SK-N-SH treated with all-trans-retinoic acid at 6 μM for 48 hours (cell line): ENCODE results near the gene TPP2.

Source experiments
- ATAC-seq: fragments of 200-7000 bp; cut with Tn5 transposase; 3 replicates; pipeline ENCODE4 v1.9.1; 2020; ENCODE audit warnings: mild to moderate bottlenecking, moderate library complexity
- CSDC2 ChIP-seq: fragments of 250-450 bp; sonication (Bioruptor Pico); IDR thresholded peaks from 2 replicates; pipeline ENCODE4 v1.5.0; 2020; ENCODE audit warnings: mild to moderate bottlenecking, moderate library complexity
- ESRRG ChIP-seq: fragments of 250-450 bp; sonication (Bioruptor Pico); IDR thresholded peaks from 2 replicates; pipeline ENCODE4 v1.6.1; 2021; ENCODE audit warnings: mild to moderate bottlenecking
- GLIS3 ChIP-seq: fragments of 250-450 bp; sonication (Bioruptor Pico); IDR thresholded peaks from 2 replicates; pipeline ENCODE4 v1.5.0; 2020; ENCODE audit warnings: mild to moderate bottlenecking, moderate library complexity
- ISL1 ChIP-seq: fragments of 250-450 bp; sonication (Bioruptor Pico); IDR thresholded peaks from 2 replicates; pipeline ENCODE4 v2.1.2; 2022; ENCODE audit warnings: mild to moderate bottlenecking, moderate library complexity
- PPARA ChIP-seq: fragments of 250-450 bp; sonication (Bioruptor Pico); IDR thresholded peaks from 2 replicates; pipeline ENCODE4 v1.5.0; 2020; ENCODE audit warnings: mild to moderate bottlenecking, borderline replicate concordance
- RARB ChIP-seq: fragments of 250-450 bp; sonication (Bioruptor Pico); IDR thresholded peaks from 2 replicates; pipeline ENCODE4 v1.8.0; 2021; ENCODE audit warnings: mild to moderate bottlenecking, moderate library complexity
- SNAI2 ChIP-seq: fragments of 250-450 bp; sonication (Bioruptor Pico); IDR thresholded peaks from 2 replicates; pipeline ENCODE4 v1.5.0; 2020; ENCODE audit warnings: mild to moderate bottlenecking, moderate library complexity
- TOX ChIP-seq: fragments of 250-450 bp; sonication (Bioruptor Pico); IDR thresholded peaks from 2 replicates; pipeline ENCODE4 v1.8.0; 2021; ENCODE audit warnings: mild to moderate bottlenecking, moderate library complexity, borderline replicate concordance
- ZFP3 ChIP-seq: fragments of 250-450 bp; sonication (Bioruptor Pico); IDR thresholded peaks from 2 replicates; pipeline ENCODE4 v1.5.0; 2020; ENCODE audit warnings: mild to moderate bottlenecking, moderate library complexity
- ZNF565 ChIP-seq: fragments of 450-650 bp; formaldehyde crosslinking; conservative IDR thresholded peaks from 2 replicates; pipeline ENCODE4 v1.5.0; 2020; ENCODE audit warnings: low read depth, mild to moderate bottlenecking, moderate library complexity
- TF ChIP-seq, protein P1 (sequence below): fragments of 250-450 bp; sonication (Bioruptor Pico); IDR thresholded peaks from 2 replicates; pipeline ENCODE4 v1.8.0; 2020; ENCODE audit warnings: mild to moderate bottlenecking, moderate library complexity, borderline replicate concordance
- TF ChIP-seq, protein P2 (sequence below): fragments of 250-450 bp; sonication (Bioruptor Pico); IDR thresholded peaks from 2 replicates; pipeline ENCODE4 v1.5.1; 2020; ENCODE audit warnings: low read depth, mild to moderate bottlenecking, moderate library complexity
- TF ChIP-seq, protein P3 (sequence below): fragments of 250-450 bp; sonication (Bioruptor Pico); IDR thresholded peaks from 2 replicates; pipeline ENCODE4 v1.5.1; 2021; ENCODE audit warnings: mild to moderate bottlenecking, moderate library complexity
- TF ChIP-seq, protein P4 (sequence below): fragments of 250-450 bp; sonication (Bioruptor Pico); IDR thresholded peaks from 2 replicates; pipeline ENCODE4 v1.5.0; 2020; ENCODE audit warnings: mild to moderate bottlenecking, moderate library complexity

The TPP2 gene

DNA sequence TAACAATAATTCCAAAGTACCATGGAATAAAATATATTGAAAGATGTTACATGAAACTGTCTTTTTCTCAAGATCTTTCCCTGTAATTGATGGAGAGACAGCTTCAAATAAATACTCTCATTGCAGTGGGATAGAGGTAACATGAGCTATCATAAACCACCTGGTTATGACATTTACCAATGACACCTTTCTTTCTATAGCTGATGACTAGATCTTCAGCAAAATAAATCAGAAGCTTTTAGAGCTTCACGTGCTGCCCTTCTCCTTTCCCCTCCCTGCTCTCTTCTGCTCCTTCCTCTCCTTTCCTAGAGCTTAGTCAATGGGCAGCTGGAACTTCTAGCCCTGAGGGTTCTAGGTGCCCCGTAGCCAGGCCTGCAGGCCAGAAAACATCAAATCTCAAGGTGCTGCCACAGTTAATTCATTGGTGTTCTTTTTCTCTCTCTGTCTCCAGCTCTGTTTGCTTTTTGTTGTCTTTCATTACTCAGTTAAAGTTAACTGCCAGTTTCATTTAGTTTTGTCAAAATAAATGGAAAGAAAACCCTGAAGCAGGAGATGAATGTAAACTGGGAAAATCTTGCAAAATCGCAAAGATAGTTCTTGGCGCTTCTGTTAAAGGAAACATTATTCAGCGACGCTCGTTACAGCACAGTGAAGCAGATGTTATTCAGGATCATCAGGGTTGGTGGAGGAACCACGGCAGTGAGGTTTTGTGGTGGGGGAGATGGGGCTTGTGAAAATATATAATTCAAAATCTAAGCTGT is 106.4 kb downstream of the TPP2 start:
- TF ChIP-seq GLIS3 (CRISPR knock-in tag) (no peak), TOX (no peak), ZFP3 (CRISPR knock-in tag) (no peak), RARB (no peak), SNAI2 (CRISPR knock-in tag) (no peak)
- TF ChIP-seq, protein P1, sequence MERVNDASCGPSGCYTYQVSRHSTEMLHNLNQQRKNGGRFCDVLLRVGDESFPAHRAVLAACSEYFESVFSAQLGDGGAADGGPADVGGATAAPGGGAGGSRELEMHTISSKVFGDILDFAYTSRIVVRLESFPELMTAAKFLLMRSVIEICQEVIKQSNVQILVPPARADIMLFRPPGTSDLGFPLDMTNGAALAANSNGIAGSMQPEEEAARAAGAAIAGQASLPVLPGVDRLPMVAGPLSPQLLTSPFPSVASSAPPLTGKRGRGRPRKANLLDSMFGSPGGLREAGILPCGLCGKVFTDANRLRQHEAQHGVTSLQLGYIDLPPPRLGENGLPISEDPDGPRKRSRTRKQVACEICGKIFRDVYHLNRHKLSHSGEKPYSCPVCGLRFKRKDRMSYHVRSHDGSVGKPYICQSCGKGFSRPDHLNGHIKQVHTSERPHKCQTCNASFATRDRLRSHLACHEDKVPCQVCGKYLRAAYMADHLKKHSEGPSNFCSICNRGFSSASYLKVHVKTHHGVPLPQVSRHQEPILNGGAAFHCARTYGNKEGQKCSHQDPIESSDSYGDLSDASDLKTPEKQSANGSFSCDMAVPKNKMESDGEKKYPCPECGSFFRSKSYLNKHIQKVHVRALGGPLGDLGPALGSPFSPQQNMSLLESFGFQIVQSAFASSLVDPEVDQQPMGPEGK (CRISPR knock-in tag), result no peak
- TF ChIP-seq, all 23 proteins: peak for 0
- no peak for ATAC-seq

DNA sequence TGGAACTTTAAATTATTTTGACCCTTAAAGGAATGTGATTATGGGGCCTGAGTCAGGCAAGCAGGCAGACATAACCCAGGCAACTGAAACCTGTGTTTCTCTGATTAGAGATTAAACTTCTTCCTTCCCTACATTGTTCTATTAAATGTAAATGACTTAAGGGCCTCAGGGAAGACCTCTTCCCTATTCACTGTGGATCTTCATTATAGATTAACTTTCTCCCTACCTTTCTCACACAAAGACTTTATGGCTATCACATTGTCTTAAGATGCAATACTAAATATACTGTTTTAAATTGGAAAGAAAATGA is 106.9 kb downstream of the TPP2 start:
- ATAC-seq, result no peak
- TF ChIP-seq CSDC2 (CRISPR knock-in tag) (no peak), ESRRG (CRISPR knock-in tag) (no peak)
- TF ChIP-seq, protein P2, sequence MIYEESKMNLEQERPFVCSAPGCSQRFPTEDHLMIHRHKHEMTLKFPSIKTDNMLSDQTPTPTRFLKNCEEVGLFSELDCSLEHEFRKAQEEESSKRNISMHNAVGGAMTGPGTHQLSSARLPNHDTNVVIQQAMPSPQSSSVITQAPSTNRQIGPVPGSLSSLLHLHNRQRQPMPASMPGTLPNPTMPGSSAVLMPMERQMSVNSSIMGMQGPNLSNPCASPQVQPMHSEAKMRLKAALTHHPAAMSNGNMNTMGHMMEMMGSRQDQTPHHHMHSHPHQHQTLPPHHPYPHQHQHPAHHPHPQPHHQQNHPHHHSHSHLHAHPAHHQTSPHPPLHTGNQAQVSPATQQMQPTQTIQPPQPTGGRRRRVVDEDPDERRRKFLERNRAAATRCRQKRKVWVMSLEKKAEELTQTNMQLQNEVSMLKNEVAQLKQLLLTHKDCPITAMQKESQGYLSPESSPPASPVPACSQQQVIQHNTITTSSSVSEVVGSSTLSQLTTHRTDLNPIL (CRISPR knock-in tag), result no peak
- TF ChIP-seq, protein P3, sequence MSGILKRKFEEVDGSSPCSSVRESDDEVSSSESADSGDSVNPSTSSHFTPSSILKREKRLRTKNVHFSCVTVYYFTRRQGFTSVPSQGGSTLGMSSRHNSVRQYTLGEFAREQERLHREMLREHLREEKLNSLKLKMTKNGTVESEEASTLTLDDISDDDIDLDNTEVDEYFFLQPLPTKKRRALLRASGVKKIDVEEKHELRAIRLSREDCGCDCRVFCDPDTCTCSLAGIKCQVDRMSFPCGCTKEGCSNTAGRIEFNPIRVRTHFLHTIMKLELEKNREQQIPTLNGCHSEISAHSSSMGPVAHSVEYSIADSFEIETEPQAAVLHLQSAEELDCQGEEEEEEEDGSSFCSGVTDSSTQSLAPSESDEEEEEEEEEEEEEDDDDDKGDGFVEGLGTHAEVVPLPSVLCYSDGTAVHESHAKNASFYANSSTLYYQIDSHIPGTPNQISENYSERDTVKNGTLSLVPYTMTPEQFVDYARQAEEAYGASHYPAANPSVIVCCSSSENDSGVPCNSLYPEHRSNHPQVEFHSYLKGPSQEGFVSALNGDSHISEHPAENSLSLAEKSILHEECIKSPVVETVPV (CRISPR knock-in tag), result no peak

DNA sequence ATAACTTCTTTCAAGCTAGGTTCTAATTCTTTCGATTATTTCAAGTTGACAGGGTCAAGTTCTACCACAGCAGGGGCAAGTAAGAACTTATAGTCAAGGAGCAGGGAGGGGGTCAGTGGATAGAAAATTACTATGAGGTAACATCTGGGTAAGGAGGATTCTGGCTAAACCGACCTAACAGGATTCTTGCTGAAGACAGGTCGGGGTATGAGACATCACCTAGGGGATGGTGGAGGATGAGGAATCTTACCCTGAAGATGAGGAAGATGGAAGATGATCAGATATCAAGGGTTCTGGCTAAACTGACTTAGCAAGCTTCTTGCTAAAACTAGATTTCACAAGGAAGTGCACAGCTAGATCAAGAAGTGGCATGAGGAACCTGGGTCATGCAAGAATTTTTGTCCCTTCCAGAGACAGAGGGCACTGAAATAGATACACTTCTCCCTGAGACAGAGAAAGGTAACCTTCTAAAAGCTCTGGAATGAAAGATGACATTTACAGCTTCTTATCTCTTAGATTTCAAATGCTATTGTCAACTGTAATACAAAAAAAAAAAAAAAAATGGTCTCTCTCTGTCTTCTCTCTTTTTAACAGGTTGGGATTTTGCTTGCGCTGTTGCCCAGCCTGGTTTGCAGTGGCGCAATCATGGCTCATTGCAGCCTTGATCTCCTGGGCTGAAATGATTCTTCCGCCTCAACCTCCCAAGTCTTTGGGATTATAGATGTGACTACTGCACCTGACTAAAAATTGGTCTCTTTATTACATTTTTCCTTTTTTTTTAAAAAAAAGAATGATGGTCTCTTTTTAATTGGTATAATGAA is 107.7 kb downstream of the TPP2 start:
- TF ChIP-seq PPARA (CRISPR knock-in tag) (no peak), CSDC2 (CRISPR knock-in tag) (no peak)
- no peak for ATAC-seq

DNA sequence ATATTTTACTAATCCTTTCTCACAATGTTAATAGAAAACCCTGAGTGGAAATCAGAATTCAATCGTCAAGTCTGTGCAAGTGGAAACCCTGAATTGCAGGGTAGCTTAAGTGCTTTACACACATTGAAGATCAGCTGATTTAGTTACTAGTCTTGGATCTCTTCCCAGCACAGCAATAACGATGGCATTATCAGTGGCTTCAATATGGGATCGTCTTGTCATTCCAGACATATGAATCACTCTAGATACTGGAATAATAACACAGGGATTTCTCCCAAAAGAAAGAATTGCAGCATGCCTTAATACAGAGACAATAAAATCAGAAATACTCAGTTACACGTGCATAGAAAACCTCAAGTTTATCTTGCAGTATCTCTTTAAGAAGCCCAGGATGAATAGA is 110.7 kb downstream of the TPP2 start:
- TF ChIP-seq, protein P4, sequence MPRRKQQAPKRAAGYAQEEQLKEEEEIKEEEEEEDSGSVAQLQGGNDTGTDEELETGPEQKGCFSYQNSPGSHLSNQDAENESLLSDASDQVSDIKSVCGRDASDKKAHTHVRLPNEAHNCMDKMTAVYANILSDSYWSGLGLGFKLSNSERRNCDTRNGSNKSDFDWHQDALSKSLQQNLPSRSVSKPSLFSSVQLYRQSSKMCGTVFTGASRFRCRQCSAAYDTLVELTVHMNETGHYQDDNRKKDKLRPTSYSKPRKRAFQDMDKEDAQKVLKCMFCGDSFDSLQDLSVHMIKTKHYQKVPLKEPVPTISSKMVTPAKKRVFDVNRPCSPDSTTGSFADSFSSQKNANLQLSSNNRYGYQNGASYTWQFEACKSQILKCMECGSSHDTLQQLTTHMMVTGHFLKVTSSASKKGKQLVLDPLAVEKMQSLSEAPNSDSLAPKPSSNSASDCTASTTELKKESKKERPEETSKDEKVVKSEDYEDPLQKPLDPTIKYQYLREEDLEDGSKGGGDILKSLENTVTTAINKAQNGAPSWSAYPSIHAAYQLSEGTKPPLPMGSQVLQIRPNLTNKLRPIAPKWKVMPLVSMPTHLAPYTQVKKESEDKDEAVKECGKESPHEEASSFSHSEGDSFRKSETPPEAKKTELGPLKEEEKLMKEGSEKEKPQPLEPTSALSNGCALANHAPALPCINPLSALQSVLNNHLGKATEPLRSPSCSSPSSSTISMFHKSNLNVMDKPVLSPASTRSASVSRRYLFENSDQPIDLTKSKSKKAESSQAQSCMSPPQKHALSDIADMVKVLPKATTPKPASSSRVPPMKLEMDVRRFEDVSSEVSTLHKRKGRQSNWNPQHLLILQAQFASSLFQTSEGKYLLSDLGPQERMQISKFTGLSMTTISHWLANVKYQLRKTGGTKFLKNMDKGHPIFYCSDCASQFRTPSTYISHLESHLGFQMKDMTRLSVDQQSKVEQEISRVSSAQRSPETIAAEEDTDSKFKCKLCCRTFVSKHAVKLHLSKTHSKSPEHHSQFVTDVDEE (CRISPR knock-in tag), result peak; percentile 85
- TF ChIP-seq ISL1 (CRISPR knock-in tag) (peak; percentile 94), ZNF565 (CRISPR knock-in tag) (no peak)
- TF ChIP-seq, protein P1 (CRISPR knock-in tag), result no peak
- TF ChIP-seq, protein P2 (CRISPR knock-in tag), result 0 out of 2 replicates have a peak, but pooled peaks have one; percentile 46
- peak; percentile 89 for ATAC-seq
